Lung (tissue), 12 donors: ENCODE results near the gene NUDT1. TPM values are rescaled to one million over a fixed set of nuclear protein-coding genes. Genes with fewer than 3 reads are reported as not detected.

Experiments
- ATAC-seq: fragments of 200-7000 bp; cut with Tn5 transposase; one replicate; pipeline ENCODE4 v1.9.1; 2020; ENCODE audit warnings: moderate number of reproducible peaks; ENCODE audit not compliant: insufficient read depth, low FRiP score
- DNase-seq, 3 donors: peaks; one replicate each; pipeline ENCODE4 v3.0.0-alpha.2; 2013 to 2017
- H3K27ac ChIP-seq, 2 donors: one replicate each; pipeline ENCODE4 v1.5.1; 2013; ENCODE audit warnings: mild to moderate bottlenecking in 2 of 2, moderate library complexity in 2 of 2, control low read depth in 1 of 2, inconsistent platforms in 1 of 2, low read depth in 1 of 2, low read length in 1 of 2
- H3K27me3 ChIP-seq, 3 donors: one replicate each; pipeline ENCODE4 v1.5.1; 2013; ENCODE audit warnings: low read length in 2 of 3; ENCODE audit not compliant: control insufficient read depth in 3 of 3, insufficient read depth in 3 of 3
- H3K36me3 ChIP-seq, 4 donors: one replicate each; pipeline ENCODE4 v1.5.1; 2013; ENCODE audit warnings: low read length in 4 of 4, mild to moderate bottlenecking in 1 of 4, moderate library complexity in 1 of 4; ENCODE audit not compliant: control insufficient read depth in 4 of 4, insufficient read depth in 4 of 4
- H3K4me1 ChIP-seq, 5 donors: one replicate each; pipeline ENCODE4 v1.5.1; 2013; ENCODE audit warnings: low read length in 5 of 5, mild to moderate bottlenecking in 2 of 5, moderate library complexity in 1 of 5; ENCODE audit not compliant: control insufficient read depth in 5 of 5, insufficient read depth in 5 of 5
- H3K4me3 ChIP-seq: one replicate; pipeline ENCODE4 v1.5.1; 2013; ENCODE audit warnings: mild to moderate bottlenecking, control low read depth, moderate library complexity
- H3K9ac ChIP-seq, 2 donors: one replicate each; pipeline ENCODE4 v1.5.1; 2013; ENCODE audit warnings: low read length in 2 of 2, control low read depth in 1 of 2; ENCODE audit not compliant: insufficient read depth in 1 of 2
- H3K9me3 ChIP-seq, 4 donors: one replicate each; pipeline ENCODE4 v1.5.1; 2013; ENCODE audit warnings: low read length in 3 of 4, mild to moderate bottlenecking in 1 of 4, moderate library complexity in 1 of 4; ENCODE audit not compliant: control insufficient read depth in 4 of 4, insufficient read depth in 3 of 4
- CTCF ChIP-seq: IDR thresholded peaks from 2 replicates; pipeline ENCODE4 v1.5.1; 2012; ENCODE audit warnings: mild to moderate bottlenecking; ENCODE audit errors: control extremely low read depth, extremely low read depth
- WGBS, 2 donors: extraction: QIAGEN DNeasy Blood & Tissue Kit; methylation state at CpG; one replicate each; pipeline ENCODE4 v1.1.7; 2013; 5-methylcytosine and 5-hydroxymethylcytosine counted together
- polyA plus RNA-seq, 2 donors: library from polyadenylated mRNA; stranded (reverse); fragments of 200-250 nt; gene quantifications; one replicate each; pipeline ENCODE4 v1.2.1, GENCODE V29; 2013
- total RNA-seq, 2 donors: library from RNA; depleted of rRNA in 1 of 2; stranded (reverse); fragments of >200 nt in 1 of 2; gene quantifications; one replicate each; pipeline ENCODE4 v1.2.1, GENCODE V29; 2014 to 2021
- donor health status: control.
- donor health status: control.
- donor health status: Bipolar disorder and iron deficiency.
- donor health status: healthy.
- donor health status: DM: yes; HTN: yes; CAD: no.

Gene NUDT1
- total and polyA plus RNA-seq, 4 donors = 9.3 to 24.7 (median 18.5) TPM

GRCh38 chr7:2210551-2211258 is 31.3 kb upstream of the NUDT1 start:
- no peak overlapping the region for H3K4me3 ChIP-seq
- no peak overlapping the region for H3K27ac ChIP-seq
- no peak overlapping the region for H3K9ac ChIP-seq
- WGBS, 2 donors = 96 to 97% methylated on average over 30 of the region's 30 CpGs
- H3K36me3 ChIP-seq = peaks cover 8 to 58% (median 35%) of the 10 kb centered on the region in 4 donors
- H3K9me3 ChIP-seq = peaks cover 0 to 4% (median 0%) of the 10 kb centered on the region in 4 donors
- ATAC-seq (no peak), DNase-seq (peak in 1 of 3 donors; percentile 10)
- no peaks in the 10 kb centered on the region for H3K4me1 ChIP-seq
- H3K27me3 ChIP-seq = no peaks in the 10 kb centered on the region
- TF ChIP-seq CTCF = no peak

- no peak overlapping the region for H3K9ac ChIP-seq
- H3K27me3 ChIP-seq = no peaks in the 10 kb centered on the region
- peaks cover 9 to 64% (median 38%) of the 10 kb centered on the region in 4 donors for H3K36me3 ChIP-seq
- H3K9me3 ChIP-seq = peaks cover 0 to 4% (median 0%) of the 10 kb centered on the region in 4 donors
- H3K4me1 ChIP-seq = no peaks in the 10 kb centered on the region
- TF ChIP-seq CTCF = no peak
- DNase-seq (peak in 1 of 3 donors; percentile 6), ATAC-seq (no peak)
- H3K27ac ChIP-seq = no peak overlapping the region
- 92 to 94% methylated on average over 15 of the region's 15 CpGs for WGBS, 2 donors
- H3K4me3 ChIP-seq = no peak overlapping the region
Measured at GRCh38 chr7:2211259-2211880, 30.7 kb upstream of the NUDT1 start.

GRCh38 chr7:2211926-2212325 is 30.1 kb upstream of the NUDT1 start:
- TF ChIP-seq CTCF = no peak
- ATAC-seq (no peak), DNase-seq (peak in 1 of 3 donors; percentile 5)
- Histone ChIP-seq H3K4me3 (no peak overlapping the region), H3K9ac (no peak overlapping the region), H3K4me1 (no peaks in the 10 kb centered on the region), H3K36me3 (peaks cover 9 to 66% (median 41%) of the 10 kb centered on the region in 4 donors), H3K27ac (no peak overlapping the region), H3K9me3 (peaks cover 0 to 4% (median 0%) of the 10 kb centered on the region in 4 donors), H3K27me3 (no peaks in the 10 kb centered on the region)
- WGBS, 2 donors = 96 to 97% methylated on average over 13 of the region's 13 CpGs
